ENCODE results near the gene SF1.
A peak's percentile ranks its signal among the peaks of the same experiment; 100 is the strongest.

The SF1 gene

GRCh38 chr11:64758330-64759079 lies 19.8 kb downstream of the SF1 start:
- H3K36me3 ChIP-seq (ENCODE audit: control insufficient read depth in 2 of 2, insufficient read depth in 2 of 2, low read length in 2 of 2) = peaks cover 6 to 11% of the 10 kb centered on the region in 2 donors
- H3K27ac ChIP-seq (ENCODE audit: low read length) = peak overlapping the region; percentile 76
- no peaks in the 10 kb centered on the region for H3K9me3 ChIP-seq (ENCODE audit: control insufficient read depth in 2 of 2, low read length in 2 of 2)
- peak overlapping the region; percentile 26 to 73 for H3K4me3 ChIP-seq (ENCODE audit: low read length in 2 of 2)
- no peaks in the 10 kb centered on the region for H3K27me3 ChIP-seq (ENCODE audit: control insufficient read depth in 1 of 2, insufficient read depth in 2 of 2, low read length in 2 of 2)
- peaks cover 50% of the 10 kb centered on the region for H3K4me1 ChIP-seq (ENCODE audit: control insufficient read depth, insufficient read depth, low read length)
- peak overlapping the region; percentile 9 to 36 for H3K9ac ChIP-seq (ENCODE audit: low read length in 2 of 2)

DNA sequence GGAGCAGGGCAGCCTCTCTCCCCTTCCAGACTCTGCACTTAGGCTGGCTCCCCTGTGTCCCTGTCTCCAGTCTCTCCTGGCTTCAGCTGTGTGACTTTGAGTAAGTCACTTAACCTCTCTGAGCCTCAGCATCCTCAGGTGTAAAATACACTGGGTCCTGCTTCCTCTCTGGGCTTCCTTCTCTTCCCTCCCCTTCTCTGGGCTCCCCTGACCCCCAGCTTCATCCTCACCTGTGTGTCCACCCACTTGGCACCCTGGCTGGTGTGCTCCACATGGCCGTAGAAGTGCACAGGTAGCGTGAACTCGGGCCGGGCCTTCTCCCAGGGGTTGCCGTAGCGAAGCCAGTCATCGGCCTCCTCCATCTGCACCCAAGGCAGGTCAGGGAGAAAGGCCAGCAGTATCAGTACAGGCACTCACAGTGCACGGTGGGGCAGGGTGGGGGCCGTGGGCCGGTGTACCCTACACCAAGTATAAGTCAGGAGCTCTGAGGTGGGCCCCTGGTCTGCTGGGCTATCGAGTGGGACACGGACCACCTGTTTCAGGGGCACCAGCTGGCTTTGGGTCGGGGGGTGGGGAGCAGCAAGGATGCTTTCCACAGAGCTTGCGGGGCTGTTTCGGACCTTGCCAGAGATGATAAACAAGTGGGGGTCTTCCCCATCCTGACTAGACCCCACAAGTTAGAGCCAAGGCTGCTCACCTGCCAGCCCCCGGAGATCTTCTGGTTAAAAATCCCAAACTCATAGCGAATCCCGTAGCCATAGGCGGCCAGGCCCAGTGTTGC lies 20.6 kb downstream of the SF1 start:
- Histone ChIP-seq H3K36me3 (ENCODE audit: control insufficient read depth in 2 of 2, insufficient read depth in 2 of 2, low read length in 2 of 2) (peaks cover 3 to 9% of the 10 kb centered on the region in 2 donors), H3K4me1 (ENCODE audit: control insufficient read depth, insufficient read depth, low read length) (peaks cover 42% of the 10 kb centered on the region), H3K27me3 (ENCODE audit: control insufficient read depth in 1 of 2, insufficient read depth in 2 of 2, low read length in 2 of 2) (no peaks in the 10 kb centered on the region), H3K9me3 (ENCODE audit: control insufficient read depth in 2 of 2, low read length in 2 of 2) (no peaks in the 10 kb centered on the region), H3K9ac (ENCODE audit: low read length in 2 of 2) (no peak overlapping the region), H3K4me3 (ENCODE audit: low read length in 2 of 2) (no peak overlapping the region), H3K27ac (ENCODE audit: low read length) (no peak overlapping the region)

- no peaks in the 10 kb centered on the region for H3K9me3 ChIP-seq (ENCODE audit: control insufficient read depth in 2 of 2, low read length in 2 of 2)
- H3K27ac ChIP-seq (ENCODE audit: low read length) = no peak overlapping the region
- H3K36me3 ChIP-seq (ENCODE audit: control insufficient read depth in 2 of 2, insufficient read depth in 2 of 2, low read length in 2 of 2) = peaks cover 7 to 24% of the 10 kb centered on the region in 2 donors
- H3K4me3 ChIP-seq (ENCODE audit: low read length in 2 of 2) = no peak overlapping the region
- no peaks in the 10 kb centered on the region for H3K27me3 ChIP-seq (ENCODE audit: control insufficient read depth in 1 of 2, insufficient read depth in 2 of 2, low read length in 2 of 2)
- peaks cover 27% of the 10 kb centered on the region for H3K4me1 ChIP-seq (ENCODE audit: control insufficient read depth, insufficient read depth, low read length)
- no peak overlapping the region for H3K9ac ChIP-seq (ENCODE audit: low read length in 2 of 2)
Observed at GRCh38 chr11:64755681-64756361, 22.5 kb downstream of the SF1 start.

DNA sequence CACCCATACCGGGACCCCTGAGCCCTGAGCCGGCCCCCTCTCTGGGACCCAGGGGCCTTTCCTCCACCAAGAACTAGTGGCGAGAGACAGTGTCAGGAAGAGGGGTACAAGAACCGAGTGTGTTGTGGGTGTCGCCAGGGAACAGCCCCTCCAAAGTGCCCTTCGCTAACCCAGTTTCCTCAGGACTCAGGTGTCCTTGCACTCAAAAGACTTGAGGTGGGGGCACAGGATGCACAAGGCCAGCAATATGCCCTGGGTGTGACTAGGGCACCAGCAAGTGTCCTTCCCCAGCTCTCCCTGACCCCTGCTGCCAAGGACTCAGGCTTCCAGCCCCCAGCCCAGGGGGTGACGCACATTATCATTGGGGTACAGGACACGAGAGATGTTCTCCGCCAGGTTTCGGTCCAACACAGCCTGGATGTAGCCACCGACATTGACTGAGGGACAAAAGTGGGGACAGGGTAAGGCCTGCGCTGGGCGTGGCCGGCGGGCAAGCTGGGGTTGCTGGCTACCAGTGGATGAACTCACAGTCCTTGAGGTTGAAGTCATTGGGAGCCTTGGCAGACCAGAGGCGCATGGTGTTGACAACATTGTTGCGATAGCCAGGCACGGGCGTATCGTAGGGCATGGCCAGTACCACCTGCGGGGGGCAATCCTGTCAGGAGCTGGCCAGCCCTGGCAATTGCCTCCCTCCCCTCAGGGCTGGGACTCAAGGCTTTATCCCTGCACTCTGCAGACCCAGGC lies 23.3 kb downstream of the SF1 start:
- peaks cover 11 to 28% of the 10 kb centered on the region in 2 donors for H3K36me3 ChIP-seq (ENCODE audit: control insufficient read depth in 2 of 2, insufficient read depth in 2 of 2, low read length in 2 of 2)
- no peaks in the 10 kb centered on the region for H3K27me3 ChIP-seq (ENCODE audit: control insufficient read depth in 1 of 2, insufficient read depth in 2 of 2, low read length in 2 of 2)
- H3K9me3 ChIP-seq (ENCODE audit: control insufficient read depth in 2 of 2, low read length in 2 of 2) = no peaks in the 10 kb centered on the region
- peaks cover 19% of the 10 kb centered on the region for H3K4me1 ChIP-seq (ENCODE audit: control insufficient read depth, insufficient read depth, low read length)
- H3K9ac ChIP-seq (ENCODE audit: low read length in 2 of 2) = no peak overlapping the region
- no peak overlapping the region for H3K27ac ChIP-seq (ENCODE audit: low read length)
- H3K4me3 ChIP-seq (ENCODE audit: low read length in 2 of 2) = no peak overlapping the region

DNA sequence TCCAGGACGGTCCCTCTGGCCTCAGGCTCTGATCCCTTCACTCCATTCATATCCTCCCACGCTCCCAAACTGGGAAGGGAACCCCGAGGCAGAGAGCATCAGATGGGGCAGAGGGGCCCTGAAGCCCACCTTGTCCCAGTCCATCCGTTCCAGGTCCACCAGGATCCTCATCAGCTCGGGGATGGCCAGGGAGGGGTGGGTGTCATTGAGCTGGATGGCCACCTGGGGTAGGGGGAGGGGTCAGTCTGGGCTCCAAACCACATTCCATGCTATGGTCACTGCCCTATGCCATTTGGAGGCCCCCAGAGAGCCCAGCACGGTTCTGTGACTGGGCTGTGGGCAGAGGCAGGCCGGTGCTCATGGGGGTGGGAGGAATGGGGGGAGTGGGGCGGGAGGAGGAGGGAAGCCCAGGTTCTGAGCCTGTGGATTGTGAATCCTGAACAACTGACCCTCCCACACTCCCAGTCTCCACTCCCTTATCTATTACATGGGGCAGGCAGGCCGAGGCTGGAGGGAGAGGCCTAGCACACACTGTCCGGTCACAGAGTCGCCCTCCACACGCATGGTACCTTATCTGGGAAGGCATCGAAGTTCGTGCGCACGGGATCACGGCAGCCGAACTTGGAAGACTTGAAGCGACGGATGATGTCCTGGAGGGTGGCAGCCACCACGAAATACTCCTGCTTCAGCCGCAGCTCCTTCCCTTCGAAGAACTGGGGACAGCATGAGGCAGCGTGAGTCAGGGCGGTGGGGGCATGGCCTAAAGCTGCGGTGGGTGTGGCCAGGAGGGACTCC lies 24.0 kb downstream of the SF1 start:
- Histone ChIP-seq H3K4me3 (ENCODE audit: low read length in 2 of 2) (no peak overlapping the region), H3K36me3 (ENCODE audit: control insufficient read depth in 2 of 2, insufficient read depth in 2 of 2, low read length in 2 of 2) (peaks cover 11 to 28% of the 10 kb centered on the region in 2 donors), H3K9ac (ENCODE audit: low read length in 2 of 2) (no peak overlapping the region), H3K27me3 (ENCODE audit: control insufficient read depth in 1 of 2, insufficient read depth in 2 of 2, low read length in 2 of 2) (no peaks in the 10 kb centered on the region), H3K9me3 (ENCODE audit: control insufficient read depth in 2 of 2, low read length in 2 of 2) (no peaks in the 10 kb centered on the region), H3K27ac (ENCODE audit: low read length) (no peak overlapping the region), H3K4me1 (ENCODE audit: control insufficient read depth, insufficient read depth, low read length) (peaks cover 12% of the 10 kb centered on the region)

DNA sequence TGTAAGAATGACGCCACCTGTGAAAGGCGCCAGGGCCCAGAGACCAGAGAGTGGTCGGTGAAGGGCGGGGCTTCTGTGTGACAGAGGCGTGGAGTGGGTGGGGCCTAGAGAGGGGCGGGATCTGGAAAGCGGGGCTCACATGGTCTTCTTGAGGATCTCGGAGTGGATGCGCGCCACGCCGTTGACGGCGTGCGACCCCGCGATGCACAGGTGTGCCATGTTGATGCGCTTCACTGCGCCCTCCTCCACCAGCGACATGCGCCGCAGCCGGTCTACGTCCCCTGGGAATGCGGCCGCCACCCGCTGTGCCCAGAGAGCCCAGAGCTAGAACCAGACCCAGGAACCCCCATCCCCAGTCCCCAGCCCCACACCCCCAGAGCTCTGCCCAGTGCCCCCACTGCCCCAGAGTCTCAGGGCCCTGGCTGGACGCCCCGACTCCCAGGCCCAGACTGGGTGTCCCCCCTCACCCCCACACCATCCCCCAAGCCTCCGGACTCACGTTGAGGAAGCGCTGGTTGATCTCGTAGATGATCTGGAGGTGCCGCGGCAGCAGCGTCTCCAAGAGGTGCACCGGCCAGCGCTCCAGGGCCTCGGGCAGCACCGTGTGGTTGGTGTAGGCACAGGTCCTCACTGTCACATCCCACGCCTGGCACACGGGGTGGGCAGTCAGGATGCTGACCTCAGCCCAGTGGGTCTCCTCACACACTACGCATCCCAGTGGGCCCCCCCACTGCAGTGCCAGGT lies 24.8 kb downstream of the SF1 start:
- Histone ChIP-seq H3K27me3 (ENCODE audit: control insufficient read depth in 1 of 2, insufficient read depth in 2 of 2, low read length in 2 of 2) (no peaks in the 10 kb centered on the region), H3K9me3 (ENCODE audit: control insufficient read depth in 2 of 2, low read length in 2 of 2) (no peaks in the 10 kb centered on the region), H3K4me1 (ENCODE audit: control insufficient read depth, insufficient read depth, low read length) (peaks cover 4% of the 10 kb centered on the region), H3K27ac (ENCODE audit: low read length) (no peak overlapping the region), H3K4me3 (ENCODE audit: low read length in 2 of 2) (no peak overlapping the region), H3K36me3 (ENCODE audit: control insufficient read depth in 2 of 2, insufficient read depth in 2 of 2, low read length in 2 of 2) (peaks cover 11 to 28% of the 10 kb centered on the region in 2 donors), H3K9ac (ENCODE audit: low read length in 2 of 2) (no peak overlapping the region)

DNA sequence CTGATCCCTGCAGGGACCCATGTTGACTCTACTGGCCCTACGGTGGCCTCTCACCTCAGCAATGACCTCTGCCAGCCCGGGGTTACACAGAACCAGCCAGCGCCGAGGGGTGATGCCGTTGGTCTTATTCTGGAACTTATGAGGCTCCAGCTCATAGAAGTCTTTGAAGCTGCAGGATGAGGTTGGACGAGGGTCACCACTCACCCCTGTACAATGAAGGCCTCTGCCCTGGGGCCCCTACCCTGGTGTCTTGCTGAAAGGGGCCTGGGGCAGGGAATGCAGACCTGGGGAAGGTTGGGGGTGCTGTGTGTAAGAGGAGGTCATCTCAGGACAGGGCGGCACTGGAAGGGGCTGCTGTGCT lies 25.3 kb downstream of the SF1 start:
- H3K9ac ChIP-seq (ENCODE audit: low read length in 2 of 2) = no peak overlapping the region
- no peaks in the 10 kb centered on the region for H3K4me1 ChIP-seq (ENCODE audit: control insufficient read depth, insufficient read depth, low read length)
- H3K4me3 ChIP-seq (ENCODE audit: low read length in 2 of 2) = no peak overlapping the region
- H3K36me3 ChIP-seq (ENCODE audit: control insufficient read depth in 2 of 2, insufficient read depth in 2 of 2, low read length in 2 of 2) = peaks cover 11 to 28% of the 10 kb centered on the region in 2 donors
- no peaks in the 10 kb centered on the region for H3K9me3 ChIP-seq (ENCODE audit: control insufficient read depth in 2 of 2, low read length in 2 of 2)
- no peak overlapping the region for H3K27ac ChIP-seq (ENCODE audit: low read length)
- H3K27me3 ChIP-seq (ENCODE audit: control insufficient read depth in 1 of 2, insufficient read depth in 2 of 2, low read length in 2 of 2) = no peaks in the 10 kb centered on the region

DNA sequence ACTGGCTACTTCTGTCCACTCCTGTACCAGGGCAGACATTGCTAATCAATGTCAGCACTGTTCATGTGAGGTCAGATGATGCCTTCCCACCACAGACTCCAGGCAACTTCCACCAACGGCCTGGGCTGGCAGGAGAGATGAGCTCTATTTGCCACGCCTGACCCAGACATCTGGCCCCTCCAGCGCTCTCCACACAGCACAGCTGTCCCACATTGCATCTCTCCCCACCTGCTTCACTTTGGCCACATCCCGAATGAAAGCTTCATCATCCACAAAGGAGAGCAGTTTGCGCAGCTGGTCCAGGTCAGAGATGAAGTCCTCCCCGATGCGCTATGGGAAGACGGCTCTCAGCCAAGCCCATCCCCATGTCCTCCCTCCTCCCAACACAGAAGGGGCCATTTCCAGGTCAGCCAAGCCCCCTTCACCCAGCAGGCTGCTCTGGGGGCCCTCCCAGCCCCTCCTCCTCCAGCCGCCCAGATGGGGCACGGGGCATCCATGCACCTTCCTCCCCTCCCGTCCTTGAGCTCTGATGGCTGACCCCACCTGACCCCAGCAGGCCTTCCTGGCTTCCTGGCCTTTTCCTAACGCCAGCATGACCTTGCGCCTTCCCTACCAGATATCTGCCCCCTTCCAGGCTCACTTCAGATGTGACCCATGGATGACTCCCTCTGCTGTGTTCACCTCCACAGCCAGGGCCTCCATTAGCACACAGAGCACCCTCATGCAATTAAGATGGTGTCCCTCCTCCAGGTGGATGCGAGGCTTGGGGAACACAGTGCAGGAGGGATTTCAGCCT lies 26.0 kb downstream of the SF1 start:
- Histone ChIP-seq H3K4me3 (ENCODE audit: low read length in 2 of 2) (no peak overlapping the region), H3K36me3 (ENCODE audit: control insufficient read depth in 2 of 2, insufficient read depth in 2 of 2, low read length in 2 of 2) (peaks cover 11 to 28% of the 10 kb centered on the region in 2 donors), H3K9ac (ENCODE audit: low read length in 2 of 2) (no peak overlapping the region), H3K4me1 (ENCODE audit: control insufficient read depth, insufficient read depth, low read length) (no peaks in the 10 kb centered on the region), H3K27ac (ENCODE audit: low read length) (no peak overlapping the region), H3K9me3 (ENCODE audit: control insufficient read depth in 2 of 2, low read length in 2 of 2) (no peaks in the 10 kb centered on the region), H3K27me3 (ENCODE audit: control insufficient read depth in 1 of 2, insufficient read depth in 2 of 2, low read length in 2 of 2) (no peaks in the 10 kb centered on the region)

DNA sequence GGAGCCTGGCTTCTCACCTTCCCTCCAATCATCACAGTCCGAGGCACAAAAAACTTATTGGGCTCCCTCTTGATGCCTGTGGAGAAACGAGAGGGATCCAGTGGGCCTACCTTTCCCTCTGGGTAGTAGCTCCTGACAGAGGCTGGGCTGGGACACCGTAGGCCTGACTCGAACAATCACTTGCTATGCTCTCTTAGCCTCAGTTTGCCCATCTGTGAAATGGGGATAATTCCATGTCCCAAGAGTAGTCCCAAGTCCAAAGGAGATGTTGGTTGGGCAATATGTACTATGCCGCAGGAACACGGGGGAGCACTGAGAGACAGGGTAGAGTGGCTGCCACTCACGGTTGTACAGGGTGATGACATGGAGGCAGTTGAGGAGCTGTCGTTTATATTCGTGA lies 26.8 kb downstream of the SF1 start:
- no peaks in the 10 kb centered on the region for H3K4me1 ChIP-seq (ENCODE audit: control insufficient read depth, insufficient read depth, low read length)
- no peaks in the 10 kb centered on the region for H3K9me3 ChIP-seq (ENCODE audit: control insufficient read depth in 2 of 2, low read length in 2 of 2)
- peak overlapping the region; percentile 18 for H3K27ac ChIP-seq (ENCODE audit: low read length)
- H3K4me3 ChIP-seq (ENCODE audit: low read length in 2 of 2) = no peak overlapping the region
- peaks cover 11 to 28% of the 10 kb centered on the region in 2 donors for H3K36me3 ChIP-seq (ENCODE audit: control insufficient read depth in 2 of 2, insufficient read depth in 2 of 2, low read length in 2 of 2)
- H3K9ac ChIP-seq (ENCODE audit: low read length in 2 of 2) = no peak overlapping the region
- H3K27me3 ChIP-seq (ENCODE audit: control insufficient read depth in 1 of 2, insufficient read depth in 2 of 2, low read length in 2 of 2) = no peaks in the 10 kb centered on the region

Data from stomach smooth muscle (tissue), 2 donors.